Neural cell (in vitro differentiated cells): ENCODE results near the gene CNTN4. TPM values are rescaled to one million over a fixed set of nuclear protein-coding genes. Genes with fewer than 3 reads are reported as not detected.

Experiments
- H2AFZ ChIP-seq: fragments of 200-600, 300-800 bp; sonication (generic), shearing (Covaris generic); 2 replicates; pipeline ENCODE4 v1.6.0; 2014; ENCODE audit warnings: low read depth, mild to moderate bottlenecking, antibody characterized with exemption, low read length, moderate library complexity
- H3F3A ChIP-seq: fragments of 200-600 bp; shearing (Covaris generic); 2 replicates; pipeline ENCODE4 v1.6.1; 2016; ENCODE audit warnings: mild to moderate bottlenecking, moderate library complexity, mixed read lengths, antibody characterized with exemption, low read length; ENCODE audit not compliant: insufficient read depth, poor library complexity, severe bottlenecking
- H3K27ac ChIP-seq: fragments of 200-600, 300-800 bp; sonication (generic), shearing (Covaris generic); 2 replicates; pipeline ENCODE4 v1.5.1; 2014; ENCODE audit warnings: mild to moderate bottlenecking, low read length, moderate library complexity
- H3K27me3 ChIP-seq: fragments of 300-800, 200-600 bp; sonication (generic), shearing (Covaris generic); 2 replicates; pipeline ENCODE4 v1.6.0; 2014; ENCODE audit warnings: mild to moderate bottlenecking, low read depth, low read length, moderate library complexity; ENCODE audit not compliant: insufficient read depth
- H3K36me3 ChIP-seq: fragments of 300-800, 200-600 bp; sonication (generic), shearing (Covaris generic); 2 replicates; pipeline ENCODE4 v1.5.1; 2014; ENCODE audit warnings: mild to moderate bottlenecking, antibody characterized with exemption, low read length, moderate library complexity; ENCODE audit not compliant: insufficient read depth
- H3K4me2 ChIP-seq: fragments of 300-800, 200-600 bp; sonication (generic), shearing (Covaris generic); 2 replicates; pipeline ENCODE4 v1.6.0; 2014; ENCODE audit warnings: mild to moderate bottlenecking, low read length
- H3K4me3 ChIP-seq: fragments of 300-800, 200-600 bp; sonication (generic), shearing (Covaris generic); 2 replicates; pipeline ENCODE4 v1.5.1; 2014; ENCODE audit warnings: mild to moderate bottlenecking, low read length, moderate library complexity
- H3K79me2 ChIP-seq: fragments of 200-600 bp; shearing (Covaris generic); replicated peaks from 2 replicates; pipeline ENCODE4 v1.6.0; 2014; ENCODE audit warnings: mild to moderate bottlenecking, low read length, moderate library complexity; ENCODE audit not compliant: insufficient read depth
- H3K9ac ChIP-seq: fragments of 300-800, 200-600 bp; sonication (generic), shearing (Covaris generic); 2 replicates; pipeline ENCODE4 v1.6.1; 2016; ENCODE audit warnings: mild to moderate bottlenecking, low read length, mixed read lengths
- H3K9me2 ChIP-seq: fragments of 200-600 bp; shearing (Covaris generic); 2 replicates; pipeline ENCODE4 v1.6.1; 2016; ENCODE audit warnings: mild to moderate bottlenecking, low read length, mixed read lengths; ENCODE audit not compliant: insufficient read depth
- H3K9me3 ChIP-seq: fragments of 200-600, 300-800 bp; sonication (generic), shearing (Covaris generic); 2 replicates; pipeline ENCODE4 v1.6.1; 2016; ENCODE audit warnings: mild to moderate bottlenecking, mixed run types, low read length, moderate library complexity, mixed read lengths
- H4K20me1 ChIP-seq: fragments of 200-600 bp; shearing (Covaris generic); 2 replicates; pipeline ENCODE4 v1.6.1; 2016; ENCODE audit warnings: mild to moderate bottlenecking, mixed run types; ENCODE audit not compliant: insufficient read depth
- CTCF ChIP-seq: fragments of 450-650 bp; IDR thresholded peaks from 2 replicates; pipeline ENCODE4 v1.5.1; 2014; ENCODE audit warnings: antibody characterized with exemption, mild to moderate bottlenecking, moderate library complexity; ENCODE audit not compliant: poor library complexity, severe bottlenecking
- EP300 ChIP-seq: fragments of 450-650 bp; conservative IDR thresholded peaks from 2 replicates; pipeline ENCODE4 v1.6.1; 2014; ENCODE audit warnings: antibody characterized with exemption, mild to moderate bottlenecking, moderate library complexity; ENCODE audit not compliant: poor library complexity, severe bottlenecking
- EZH2 ChIP-seq: fragments of 200-600, 300-800 bp; shearing (Covaris generic), sonication (generic); IDR thresholded peaks from 2 replicates; pipeline ENCODE4 v1.6.1; 2014; ENCODE audit warnings: antibody characterized with exemption, low read length, borderline replicate concordance, mild to moderate bottlenecking; ENCODE audit not compliant: insufficient read depth, poor library complexity, severe bottlenecking
- MXI1 ChIP-seq: fragments of 450-650 bp; conservative IDR thresholded peaks from 2 replicates; pipeline ENCODE4 v1.6.1; 2014; ENCODE audit warnings: antibody characterized with exemption, mild to moderate bottlenecking; ENCODE audit not compliant: poor library complexity, severe bottlenecking
- POLR2AphosphoS5 ChIP-seq: IDR thresholded peaks from 2 replicates; pipeline ENCODE4 v1.6.1; 2012
- RAD21 ChIP-seq: fragments of 450-650 bp; conservative IDR thresholded peaks from 2 replicates; pipeline ENCODE4 v1.6.1; 2014; ENCODE audit warnings: antibody characterized with exemption, mild to moderate bottlenecking, moderate library complexity
- SMC3 ChIP-seq: fragments of 450-650 bp; conservative IDR thresholded peaks from 2 replicates; pipeline ENCODE4 v1.6.1; 2014; ENCODE audit warnings: antibody characterized with exemption, mild to moderate bottlenecking, moderate library complexity; ENCODE audit not compliant: poor library complexity
- TAF1 ChIP-seq: IDR thresholded peaks from 2 replicates; pipeline ENCODE4 v1.6.1; 2012; ENCODE audit warnings: low read depth
- polyA plus RNA-seq: library from polyadenylated mRNA; depleted of rRNA; stranded (reverse); fragments of >200 nt; gene quantifications from 2 replicates; pipeline ENCODE4 v1.2.3, GENCODE V29; 2014
- TF ChIP-seq, protein P1 (sequence below): IDR thresholded peaks from 2 replicates; pipeline ENCODE4 v1.6.1; 2012; ENCODE audit warnings: borderline replicate concordance

Gene CNTN4
- polyA plus RNA-seq, 1 donor from 2014 or later, result 10.6 TPM

DNA sequence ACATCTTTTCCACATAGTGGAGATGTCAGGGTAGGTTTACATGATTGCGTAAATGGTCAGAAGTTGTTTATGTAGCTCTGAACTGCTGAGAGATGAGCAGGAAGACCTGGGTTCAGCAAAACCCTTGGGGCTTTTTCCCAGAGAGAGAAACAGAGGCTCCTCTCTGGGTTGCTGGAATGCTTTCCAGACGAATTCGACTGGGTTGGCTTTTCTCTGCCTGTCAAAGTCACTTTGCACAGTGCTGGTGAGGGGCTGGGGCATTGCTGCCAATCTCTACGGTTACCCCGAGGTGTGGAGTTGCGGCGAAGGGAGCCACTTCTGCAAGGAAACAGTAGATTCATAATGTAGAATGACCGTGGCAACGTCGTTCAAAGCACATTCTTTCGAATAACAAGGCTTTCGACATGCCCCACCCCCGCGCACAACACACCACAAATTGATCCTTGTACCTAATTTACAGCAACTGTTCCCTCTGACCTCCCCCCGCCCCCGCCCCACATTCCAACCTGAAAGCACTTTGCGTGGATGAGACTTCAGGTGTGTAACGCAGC is 950 bp upstream of the CNTN4 start:
- Histone ChIP-seq H3F3A (peaks cover 2% of the 10 kb centered on the region), H3K9me2 (no peaks in the 10 kb centered on the region), H3K4me3 (peak overlapping the region; percentile 79), H3K4me2 (peak overlapping the region; percentile 29), H3K27me3 (peaks cover 41% of the 10 kb centered on the region), H4K20me1 (no peaks in the 10 kb centered on the region), H3K9me3 (no peaks in the 10 kb centered on the region), H3K27ac (no peak overlapping the region), H3K79me2 (peaks cover 3% of the 10 kb centered on the region), H3K36me3 (no peaks in the 10 kb centered on the region), H3K9ac (peak overlapping the region; percentile 62), H2AFZ (peak overlapping the region; percentile 58)
- TF ChIP-seq, protein P1, sequence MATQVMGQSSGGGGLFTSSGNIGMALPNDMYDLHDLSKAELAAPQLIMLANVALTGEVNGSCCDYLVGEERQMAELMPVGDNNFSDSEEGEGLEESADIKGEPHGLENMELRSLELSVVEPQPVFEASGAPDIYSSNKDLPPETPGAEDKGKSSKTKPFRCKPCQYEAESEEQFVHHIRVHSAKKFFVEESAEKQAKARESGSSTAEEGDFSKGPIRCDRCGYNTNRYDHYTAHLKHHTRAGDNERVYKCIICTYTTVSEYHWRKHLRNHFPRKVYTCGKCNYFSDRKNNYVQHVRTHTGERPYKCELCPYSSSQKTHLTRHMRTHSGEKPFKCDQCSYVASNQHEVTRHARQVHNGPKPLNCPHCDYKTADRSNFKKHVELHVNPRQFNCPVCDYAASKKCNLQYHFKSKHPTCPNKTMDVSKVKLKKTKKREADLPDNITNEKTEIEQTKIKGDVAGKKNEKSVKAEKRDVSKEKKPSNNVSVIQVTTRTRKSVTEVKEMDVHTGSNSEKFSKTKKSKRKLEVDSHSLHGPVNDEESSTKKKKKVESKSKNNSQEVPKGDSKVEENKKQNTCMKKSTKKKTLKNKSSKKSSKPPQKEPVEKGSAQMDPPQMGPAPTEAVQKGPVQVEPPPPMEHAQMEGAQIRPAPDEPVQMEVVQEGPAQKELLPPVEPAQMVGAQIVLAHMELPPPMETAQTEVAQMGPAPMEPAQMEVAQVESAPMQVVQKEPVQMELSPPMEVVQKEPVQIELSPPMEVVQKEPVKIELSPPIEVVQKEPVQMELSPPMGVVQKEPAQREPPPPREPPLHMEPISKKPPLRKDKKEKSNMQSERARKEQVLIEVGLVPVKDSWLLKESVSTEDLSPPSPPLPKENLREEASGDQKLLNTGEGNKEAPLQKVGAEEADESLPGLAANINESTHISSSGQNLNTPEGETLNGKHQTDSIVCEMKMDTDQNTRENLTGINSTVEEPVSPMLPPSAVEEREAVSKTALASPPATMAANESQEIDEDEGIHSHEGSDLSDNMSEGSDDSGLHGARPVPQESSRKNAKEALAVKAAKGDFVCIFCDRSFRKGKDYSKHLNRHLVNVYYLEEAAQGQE, result no peak

- no peaks in the 10 kb centered on the region for H4K20me1 ChIP-seq
- peaks cover 2% of the 10 kb centered on the region for H3F3A ChIP-seq
- H3K9me3 ChIP-seq, result no peaks in the 10 kb centered on the region
- peak overlapping the region; percentile 16 for H2AFZ ChIP-seq
- TF ChIP-seq, protein P1, result peak; percentile 10
- no peak for TF ChIP-seq EZH2
- no peak for TF ChIP-seq RAD21
- TF ChIP-seq SMC3, result peak; percentile 3
- no peak for TF ChIP-seq MXI1
- TF ChIP-seq EP300, result no peak
- TF ChIP-seq TAF1, result no peak
- no peak for TF ChIP-seq CTCF
- TF ChIP-seq POLR2AphosphoS5, result no peak
- H3K9ac ChIP-seq, result peak overlapping the region; percentile 49
- no peak overlapping the region for H3K4me2 ChIP-seq
- H3K9me2 ChIP-seq, result no peaks in the 10 kb centered on the region
- H3K36me3 ChIP-seq, result no peaks in the 10 kb centered on the region
- H3K4me3 ChIP-seq, result peak overlapping the region; percentile 79
- no peak overlapping the region for H3K27ac ChIP-seq
- H3K27me3 ChIP-seq, result peaks cover 41% of the 10 kb centered on the region
- H3K79me2 ChIP-seq, result peaks cover 3% of the 10 kb centered on the region
These were observed 484 bp downstream of the CNTN4 start for GRCh38 chr3:2099028-2099671.
